IMR-90 (cell line): ENCODE measurements around the gene ANKFN1. TPM values are rescaled to one million over a fixed set of nuclear protein-coding genes. Genes with fewer than 3 reads are reported as not detected.

Experiments
- ATAC-seq: fragments of 200-7000 bp; cut with Tn5 transposase; 2 replicates; pipeline ENCODE4 v1.9.1; 2020; ENCODE audit warnings: low read depth, mild to moderate bottlenecking, moderate library complexity
- BruUV-seq: library from RNA; stranded (reverse); fragments of 400-500 nt; replicated peaks from 2 replicates; lab custom pipeline; 2021; lab: Mats Ljungman, UMichigan
- CTCF ChIA-PET: fragments of 300-600 bp; formaldehyde crosslinking; extraction: SDS; loops from one replicate; lab custom pipeline; 2021; ENCODE audit warnings: antibody characterized with exemption; lab: Yijun Ruan, JAX
- POLR2A ChIA-PET: fragments of 300-600 bp; sonication (Branson Sonifier 250); formaldehyde crosslinking; loops from one replicate; lab custom pipeline; 2022; ENCODE audit warnings: antibody characterized with exemption; ENCODE audit not compliant: unreplicated experiment; lab: Charles Lee
- DNase-seq: peaks from one replicate; pipeline ENCODE4 v3.0.0; 2013
- H2AFZ ChIP-seq: replicated peaks from 2 replicates; pipeline ENCODE3; 2013; ENCODE audit warnings: low read length, mild to moderate bottlenecking; ENCODE audit not compliant: poor library complexity
- H2AK5ac ChIP-seq: 2 replicates; pipeline ENCODE4 v1.6.1; 2013; ENCODE audit warnings: low read depth, low read length, inconsistent platforms
- H2AK9ac ChIP-seq: replicated peaks from 2 replicates; pipeline ENCODE3; 2013; ENCODE audit warnings: mild to moderate bottlenecking, low read depth, low read length, moderate library complexity; ENCODE audit not compliant: poor library complexity
- H2BK120ac ChIP-seq: 2 replicates; pipeline ENCODE4 v1.6.1; 2013; ENCODE audit warnings: low read depth, low read length, inconsistent platforms
- H2BK15ac ChIP-seq: 3 replicates; pipeline ENCODE4 v1.6.1; 2013; ENCODE audit warnings: low read depth, low read length, inconsistent platforms
- H2BK20ac ChIP-seq: 2 replicates; pipeline ENCODE4 v1.6.1; 2013; ENCODE audit warnings: low read depth, mild to moderate bottlenecking, inconsistent platforms, low read length, moderate library complexity
- H2BK5ac ChIP-seq: 2 replicates; pipeline ENCODE4 v1.6.1; 2013; ENCODE audit warnings: mild to moderate bottlenecking, low read depth, low read length, inconsistent platforms; ENCODE audit not compliant: poor library complexity, severe bottlenecking
- H3K14ac ChIP-seq: replicated peaks from 2 replicates; pipeline ENCODE4 v1.6.1; 2013; ENCODE audit warnings: low read depth, low read length, inconsistent platforms
- H3K18ac ChIP-seq: 2 replicates; pipeline ENCODE4 v1.6.1; 2013; ENCODE audit warnings: low read depth, low read length, control low read depth
- H3K23ac ChIP-seq: 2 replicates; pipeline ENCODE4 v1.6.1; 2013; ENCODE audit warnings: low read depth, low read length, inconsistent platforms
- H3K27ac ChIP-seq: 2 replicates; pipeline ENCODE4 v1.5.1; 2013; ENCODE audit warnings: mild to moderate bottlenecking, control low read depth, low read length; ENCODE audit not compliant: insufficient read depth
- H3K27me3 ChIP-seq: 2 replicates; pipeline ENCODE4 v1.6.1; 2013; ENCODE audit warnings: low read length; ENCODE audit not compliant: control insufficient read depth, insufficient read depth
- H3K36me3 ChIP-seq: 2 replicates; pipeline ENCODE4 v1.6.1; 2013; ENCODE audit warnings: low read length, mixed read lengths; ENCODE audit not compliant: control insufficient read depth, insufficient read depth
- H3K4ac ChIP-seq: 2 replicates; pipeline ENCODE4 v1.6.1; 2013; ENCODE audit warnings: low read depth, low read length, inconsistent platforms
- H3K4me1 ChIP-seq: 2 replicates; pipeline ENCODE4 v1.6.1; 2013; ENCODE audit warnings: low read length, mixed read lengths; ENCODE audit not compliant: control insufficient read depth, insufficient read depth
- H3K4me2 ChIP-seq: 2 replicates; pipeline ENCODE4 v1.6.1; 2013; ENCODE audit warnings: low read depth, mild to moderate bottlenecking, control low read depth, low read length, moderate library complexity
- H3K4me3 ChIP-seq: 2 replicates; pipeline ENCODE4 v1.5.1; 2013; ENCODE audit warnings: low read depth, mild to moderate bottlenecking, control low read depth, low read length, moderate library complexity; ENCODE audit not compliant: insufficient read depth
- H3K56ac ChIP-seq: 2 replicates; pipeline ENCODE4 v1.6.1; 2013; ENCODE audit warnings: low read length, inconsistent platforms; ENCODE audit not compliant: insufficient read depth; ENCODE audit errors: extremely low read depth
- H3K79me1 ChIP-seq, 2 experiments: 2 replicates each; pipeline ENCODE4 v1.6.1; 2013; ENCODE audit warnings: low read length in 2 of 2, inconsistent platforms in 1 of 2, low read depth in 1 of 2
- H3K9ac ChIP-seq: 2 replicates; pipeline ENCODE4 v1.6.1; 2013; ENCODE audit warnings: low read depth, low read length, control low read depth
- H3K9me1 ChIP-seq: 2 replicates; pipeline ENCODE4 v1.6.1; 2013; ENCODE audit warnings: low read length, inconsistent platforms; ENCODE audit not compliant: insufficient read depth
- H3K9me3 ChIP-seq: 2 replicates; pipeline ENCODE4 v1.6.1; 2013; ENCODE audit warnings: low read length; ENCODE audit not compliant: control insufficient read depth, insufficient read depth
- H4K20me1 ChIP-seq: 2 replicates; pipeline ENCODE4 v1.6.1; 2013; ENCODE audit warnings: low read length, inconsistent platforms; ENCODE audit not compliant: insufficient read depth
- H4K5ac ChIP-seq: 2 replicates; pipeline ENCODE4 v1.6.1; 2013; ENCODE audit warnings: mild to moderate bottlenecking, low read depth, low read length, control low read depth
- H4K8ac ChIP-seq, 2 experiments: 2 replicates each; pipeline ENCODE4 v1.6.1; 2013; ENCODE audit warnings: low read depth in 2 of 2, low read length in 2 of 2, control low read depth in 1 of 2, inconsistent platforms in 1 of 2
- H4K91ac ChIP-seq: 2 replicates; pipeline ENCODE4 v1.6.1; 2013; ENCODE audit warnings: low read depth, low read length, inconsistent platforms; ENCODE audit not compliant: insufficient read depth
- NFE2L2 ChIP-seq: fragments of 150-350 bp; IDR thresholded peaks from 2 replicates; pipeline ENCODE4 v1.6.1; 2016; ENCODE audit warnings: low read depth, mild to moderate bottlenecking, low read length
- RAD21 ChIP-seq: IDR thresholded peaks from 2 replicates; pipeline ENCODE4 v1.6.1; 2012; ENCODE audit warnings: low read length, improper control_type of control experiment
- RCOR1 ChIP-seq: IDR thresholded peaks from 2 replicates; pipeline ENCODE4 v1.6.1; 2012; ENCODE audit warnings: mild to moderate bottlenecking, low read length, improper control_type of control experiment; ENCODE audit not compliant: insufficient replicate concordance
- WGBS, 2 experiments: methylation state at CpG; one replicate each; pipeline versions ENCODE4 v1.1.5 to v1.1.7; 2013; ENCODE audit warnings: missing lambda C conversion rate in 2 of 2; ENCODE audit not compliant: insufficient read length in 1 of 2; ENCODE audit errors: extremely low coverage in 2 of 2; 5-methylcytosine and 5-hydroxymethylcytosine counted together
- dilution Hi-C: fragments of 300-500 bp; cut with HindIII; formaldehyde crosslinking; loops from one replicate; pipeline ENCODE4 v1.14.3; 2018; ENCODE audit warnings: low sequenced_read_pairs; ENCODE audit not compliant: unreplicated experiment
- in situ Hi-C: fragments of 300-500 bp; cut with MboI; formaldehyde crosslinking; loops from 3 replicates; pipeline ENCODE4 v1.14.3; 2019; ENCODE audit warnings: low sequenced_read_pairs, inconsistent platforms, mixed read lengths
- intact Hi-C: fragments of 100-400 bp; cut with micrococcal nuclease; formaldehyde crosslinking; loops from 2 replicates; pipeline ENCODE4 v1.10.0; 2022
- polyA plus RNA-seq, 3 experiments: library from polyadenylated mRNA; depleted of rRNA; stranded (reverse); fragments of >200 nt; gene quantifications; 2 replicates each; pipeline ENCODE4 v1.2.3, GENCODE V29; 2012; ENCODE audit warnings: low replicate concordance in 1 of 3
- total RNA-seq: library from RNA; depleted of rRNA; stranded (reverse); fragments of >200 nt; gene quantifications from 2 replicates; pipeline ENCODE4 v1.2.3, GENCODE V29; 2012
- TF ChIP-seq, protein P1 (sequence below): fragments of 150-350 bp; IDR thresholded peaks from 2 replicates; pipeline ENCODE4 v1.6.1; 2016; ENCODE audit warnings: low read depth, mild to moderate bottlenecking, low read length, moderate library complexity, borderline replicate concordance

ANKFN1 gene
- total and polyA plus RNA-seq, 2 of the 4 experiments (the other 2 are of a cell fraction), result not detected

DNA sequence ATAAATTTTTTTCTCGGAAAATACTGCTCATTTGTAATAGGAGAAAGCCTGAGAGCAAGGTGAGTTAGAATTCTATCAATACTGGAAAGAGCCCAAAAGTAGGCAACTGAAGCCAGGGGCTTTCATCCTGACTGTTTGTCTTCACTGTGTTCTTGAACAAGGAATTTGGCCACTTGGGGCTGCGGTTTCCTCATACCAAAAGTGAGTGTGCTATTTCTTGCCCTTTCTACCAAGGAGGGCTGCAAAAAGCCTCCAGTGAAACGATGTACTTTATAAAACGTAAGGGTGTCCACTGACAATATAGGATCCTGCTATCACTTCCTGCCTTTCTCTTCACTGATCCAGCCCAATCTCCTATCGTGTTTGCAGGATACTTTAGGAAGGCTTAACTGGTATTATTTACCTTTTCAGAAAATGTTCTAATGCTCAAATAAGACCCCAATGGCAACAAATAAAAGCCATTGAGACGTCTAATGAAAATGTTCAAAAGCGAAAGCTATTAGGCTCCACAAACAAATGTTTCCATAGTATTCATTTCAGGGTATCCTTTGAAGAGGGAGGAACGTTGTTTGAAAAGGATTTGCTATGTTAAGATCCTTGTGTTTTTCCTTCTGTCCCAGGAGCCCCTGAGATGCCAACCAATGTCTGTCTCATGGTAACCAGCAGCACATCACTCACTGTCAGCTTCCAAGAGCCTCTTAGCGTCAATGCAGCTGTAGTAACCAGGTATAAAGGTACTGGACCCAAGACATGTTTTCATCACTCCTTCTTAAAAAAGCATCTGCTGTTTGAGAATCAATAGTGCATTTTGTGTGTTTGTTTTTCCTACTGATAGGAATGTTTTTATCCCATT is 220.9 kb downstream of the ANKFN1 start (continued):
- no peak for TF ChIP-seq NFE2L2

DNA sequence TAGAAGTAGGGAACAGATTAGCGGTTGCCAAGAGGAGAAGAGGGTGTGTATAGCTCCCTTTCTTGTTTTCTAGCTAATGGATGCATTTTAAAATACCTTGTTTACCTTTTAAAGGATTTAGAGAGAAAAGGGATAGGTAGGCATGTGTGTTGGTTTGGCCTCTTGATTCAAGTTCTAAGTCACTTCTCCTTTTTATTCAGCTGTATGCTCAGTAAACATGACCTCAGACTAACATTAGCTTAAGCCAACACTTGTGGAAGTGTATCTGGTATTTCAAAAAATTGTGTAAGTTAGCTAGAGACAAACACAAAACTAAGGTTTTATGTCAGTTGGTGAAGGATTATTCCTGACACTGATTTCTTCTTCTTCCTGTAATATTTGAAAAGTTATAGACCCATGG is 236.1 kb downstream of the ANKFN1 start:
- Histone ChIP-seq H3K4me2 (no peak overlapping the region), H2AFZ (no peak overlapping the region), H4K5ac (no peak overlapping the region), H3K18ac (no peak overlapping the region), H3K9me1 (no peaks in the 10 kb centered on the region), H3K36me3 (no peaks in the 10 kb centered on the region), H3K27me3 (no peaks in the 10 kb centered on the region), H3K23ac (no peak overlapping the region), H2BK120ac (no peak overlapping the region), H3K14ac (no peak overlapping the region), H3K79me1 (no peaks in the 10 kb centered on the region), H3K4ac (no peak overlapping the region), H3K4me1 (no peaks in the 10 kb centered on the region), H2BK5ac (no peak overlapping the region), H4K20me1 (no peaks in the 10 kb centered on the region), H4K91ac (no peak overlapping the region), H3K56ac (no peak overlapping the region), H3K9ac (no peak overlapping the region), H2BK20ac (no peak overlapping the region), H2BK15ac (no peak overlapping the region), H3K4me3 (no peak overlapping the region), H3K9me3 (no peaks in the 10 kb centered on the region), H4K8ac (no peak overlapping the region), H3K27ac (no peak overlapping the region), H2AK9ac (no peak overlapping the region), H2AK5ac (no peak overlapping the region)
- ATAC-seq (no peak), DNase-seq (no peak)
- BruUV-seq, result no TSS peak
- in situ Hi-C loops, result no loop called here
- intact Hi-C loops, result no loop called here
- dilution Hi-C loops, result no loop called here
- POLR2A ChIA-PET, result no interaction called here
- no CpG with 5 or more reads among the region's 1 CpG for WGBS, 2 experiments
- CTCF ChIA-PET, result no interaction called here
- no peak for TF ChIP-seq RCOR1
- no peak for TF ChIP-seq RAD21
- TF ChIP-seq, protein P1, sequence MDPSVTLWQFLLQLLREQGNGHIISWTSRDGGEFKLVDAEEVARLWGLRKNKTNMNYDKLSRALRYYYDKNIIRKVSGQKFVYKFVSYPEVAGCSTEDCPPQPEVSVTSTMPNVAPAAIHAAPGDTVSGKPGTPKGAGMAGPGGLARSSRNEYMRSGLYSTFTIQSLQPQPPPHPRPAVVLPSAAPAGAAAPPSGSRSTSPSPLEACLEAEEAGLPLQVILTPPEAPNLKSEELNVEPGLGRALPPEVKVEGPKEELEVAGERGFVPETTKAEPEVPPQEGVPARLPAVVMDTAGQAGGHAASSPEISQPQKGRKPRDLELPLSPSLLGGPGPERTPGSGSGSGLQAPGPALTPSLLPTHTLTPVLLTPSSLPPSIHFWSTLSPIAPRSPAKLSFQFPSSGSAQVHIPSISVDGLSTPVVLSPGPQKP, result no peak
